Common myeloid progenitor, CD34-positive (primary cell): ENCODE data around the gene MT1X.
"Not testable (repeated sequence)": the region's sequence is repeated elsewhere in the genome, so short reads cannot be mapped to it uniquely, and the experiment has no call there.

Experiments used
- CTCF ChIA-PET: fragments of 350-600 bp; sonication (Branson Sonifier 250); formaldehyde crosslinking; loops from one replicate; lab custom pipeline; 2021; ENCODE audit warnings: antibody characterized with exemption; lab: Charles Lee
- POLR2A ChIA-PET: fragments of 350-600 bp; sonication (Branson Sonifier 250); formaldehyde crosslinking; loops from one replicate; lab custom pipeline; 2021; ENCODE audit warnings: antibody characterized with exemption; lab: Charles Lee
- DNase-seq, 3 donors: peaks; one replicate each; pipeline versions ENCODE4 v3.0.0 to v3.0.0-alpha.2; 2013
- H3K27ac ChIP-seq, 2 experiments: 1 replicate in 1 of 2; 2 replicates in 1 of 2; pipeline ENCODE4 v1.7.0; 2013; ENCODE audit warnings: inconsistent platforms in 2 of 2, low read length in 2 of 2, mild to moderate bottlenecking in 2 of 2, low read depth in 1 of 2, moderate library complexity in 1 of 2; ENCODE audit not compliant: severe bottlenecking in 2 of 2, insufficient read depth in 1 of 2, poor library complexity in 1 of 2
- H3K27me3 ChIP-seq, 5 experiments: replicated peaks in 2 of 5; 1 replicate in 3 of 5; 2 replicates in 2 of 5; pipeline versions ENCODE4 v1.6.1 to v1.7.0; 2013; ENCODE audit warnings: low read length in 4 of 5, mild to moderate bottlenecking in 2 of 5, moderate library complexity in 2 of 5, inconsistent platforms in 1 of 5; ENCODE audit not compliant: insufficient read depth in 5 of 5, control insufficient read depth in 4 of 5
- H3K36me3 ChIP-seq, 4 experiments: 1 replicate in 2 of 4; 2 replicates in 2 of 4; pipeline versions ENCODE4 v1.6.1 to v1.7.0; 2013; ENCODE audit warnings: low read length in 3 of 4, control low read depth in 1 of 4, mild to moderate bottlenecking in 1 of 4; ENCODE audit not compliant: control insufficient read depth in 4 of 4, insufficient read depth in 4 of 4
- H3K4me1 ChIP-seq, 4 experiments: 1 replicate in 3 of 4; 2 replicates in 1 of 4; pipeline versions ENCODE4 v1.6.1 to v1.7.1; 2013; ENCODE audit warnings: low read length in 3 of 4, mild to moderate bottlenecking in 3 of 4, control low read depth in 1 of 4, inconsistent platforms in 1 of 4, moderate library complexity in 1 of 4; ENCODE audit not compliant: control insufficient read depth in 4 of 4, insufficient read depth in 4 of 4; ENCODE audit errors: control extremely low read depth in 1 of 4
- H3K4me3 ChIP-seq, 7 experiments: 1 replicate in 4 of 7; 2 replicates in 3 of 7; pipeline versions ENCODE4 v1.5.1 to v1.7.0; 2013; ENCODE audit warnings: mild to moderate bottlenecking in 7 of 7, low read length in 6 of 7, moderate library complexity in 6 of 7, inconsistent platforms in 2 of 7, low read depth in 2 of 7, control low read depth in 1 of 7; ENCODE audit not compliant: insufficient read depth in 4 of 7, control insufficient read depth in 1 of 7; ENCODE audit errors: extremely low read depth in 1 of 7
- H3K9me3 ChIP-seq, 5 experiments: 1 replicate in 4 of 5; 2 replicates in 1 of 5; pipeline versions ENCODE4 v1.6.1 to v1.7.1; 2013; ENCODE audit warnings: low read length in 4 of 5, mild to moderate bottlenecking in 2 of 5, inconsistent platforms in 1 of 5, low read depth in 1 of 5, moderate library complexity in 1 of 5; ENCODE audit not compliant: control insufficient read depth in 4 of 5, insufficient read depth in 2 of 5; ENCODE audit errors: control extremely low read depth in 1 of 5
- WGBS: methylation state at CpG from one replicate; pipeline ENCODE4 v1.1.5; 2013; ENCODE audit not compliant: insufficient coverage; 5-methylcytosine and 5-hydroxymethylcytosine counted together

MT1X gene

GRCh38 chr16:56716761-56717160 is 34.5 kb downstream of the MT1X start:
- H3K4me3 ChIP-seq, result no peak overlapping the region
- CTCF ChIA-PET, result interaction anchor here (4.6 kb wide), 1 partner anchor 14 kb away, joined by 23 read pairs; no protein-coding TSS in a partner anchor
- no peaks in the 10 kb centered on the region for H3K36me3 ChIP-seq
- no peak overlapping the region for H3K27ac ChIP-seq
- H3K27me3 ChIP-seq, result peaks cover 0 to 2% (median 0%) of the 10 kb centered on the region in 5 experiments
- POLR2A ChIA-PET, result no interaction called here
- no peaks in the 10 kb centered on the region for H3K9me3 ChIP-seq
- DNase-seq, result no peak
- 100% methylated on average over 1 of the region's 3 CpGs for WGBS
- no peaks in the 10 kb centered on the region for H3K4me1 ChIP-seq

GRCh38 chr16:56717532-56717931 is 35.3 kb downstream of the MT1X start:
- H3K4me3 ChIP-seq, DNase-seq, H3K36me3 ChIP-seq, H3K9me3 ChIP-seq, H3K27ac ChIP-seq, H3K27me3 ChIP-seq, H3K4me1 ChIP-seq, POLR2A ChIA-PET: not testable (repeated sequence)
- CTCF ChIA-PET, result interaction anchor here (0.6 to 4.6 kb wide), 3 partner anchors 9 to 1809 kb away, joined by 3 to 23 read pairs (median 3); no protein-coding TSS in a partner anchor
- WGBS, result 100% methylated on average over 1 of the region's 2 CpGs

DNA sequence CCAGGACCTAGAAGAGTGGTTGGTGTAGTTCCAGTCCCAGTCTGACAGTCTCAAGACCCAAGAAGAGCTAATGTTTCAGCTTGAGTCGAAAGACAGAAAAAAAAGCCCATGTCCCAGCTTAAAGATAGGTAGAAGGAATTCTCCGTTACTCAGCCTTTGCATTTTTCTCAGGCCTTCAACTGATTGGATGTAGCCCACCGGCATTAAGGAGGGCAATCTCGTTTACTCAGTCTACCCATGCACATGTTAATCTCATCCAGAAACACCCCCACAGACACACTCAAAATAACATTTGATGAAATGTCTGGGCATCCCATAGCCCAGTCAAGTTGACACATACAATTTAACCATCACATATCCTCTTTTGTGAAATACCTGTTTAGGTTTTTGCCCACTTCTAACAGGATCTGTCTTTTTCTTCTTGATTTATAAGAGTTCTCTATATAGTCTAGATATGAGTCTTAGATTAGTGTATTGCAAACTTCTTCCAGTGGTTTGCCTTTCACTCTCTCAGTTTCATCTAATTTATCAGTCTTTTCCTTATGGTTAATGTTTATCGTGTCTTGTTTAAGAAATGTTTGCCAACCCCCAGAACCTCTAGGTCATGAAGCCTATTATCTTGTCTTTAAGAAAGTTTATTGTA is 40.1 kb downstream of the MT1X start:
- Histone ChIP-seq H3K4me3 (no peak overlapping the region), H3K36me3 (no peaks in the 10 kb centered on the region), H3K27me3 (peaks cover 0 to 2% (median 0%) of the 10 kb centered on the region in 5 experiments), H3K9me3 (no peaks in the 10 kb centered on the region), H3K27ac (no peak overlapping the region), H3K4me1 (no peaks in the 10 kb centered on the region)
- ChIA-PET CTCF (no interaction called here), POLR2A (no interaction called here)
- no peak for DNase-seq
- WGBS, result 100% methylated on average over 3 of the region's 5 CpGs

- CTCF ChIA-PET, result interaction anchor here (0.7 kb wide), 1 partner anchor 272 kb away, joined by 3 read pairs; no protein-coding TSS in a partner anchor
- POLR2A ChIA-PET, result no interaction called here
- Histone ChIP-seq H3K9me3 (no peaks in the 10 kb centered on the region), H3K27ac (no peak overlapping the region), H3K4me3 (no peak overlapping the region), H3K4me1 (peaks cover 0 to 8% (median 6%) of the 10 kb centered on the region in 4 experiments), H3K36me3 (no peaks in the 10 kb centered on the region), H3K27me3 (peaks cover 0 to 2% (median 0%) of the 10 kb centered on the region in 5 experiments)
- WGBS, result 100% methylated on average over 2 of the region's 3 CpGs
- DNase-seq, result no peak
Observed at GRCh38 chr16:56724191-56724590, 41.9 kb downstream of the MT1X start.

- ChIA-PET POLR2A (no interaction called here), CTCF (interaction anchor here (1.1 kb wide), 1 partner anchor 27 kb away, joined by 3 read pairs; no protein-coding TSS in a partner anchor)
Observed at GRCh38 chr16:56726283-56726682, 44.0 kb downstream of the MT1X start.

GRCh38 chr16:56726926-56727325 is 44.7 kb downstream of the MT1X start:
- no peak for DNase-seq
- Histone ChIP-seq H3K27ac (no peak overlapping the region), H3K27me3 (peaks cover 0 to 2% (median 0%) of the 10 kb centered on the region in 5 experiments), H3K4me1 (peaks cover 10 to 25% (median 19%) of the 10 kb centered on the region in 4 experiments), H3K4me3 (no peak overlapping the region), H3K36me3 (no peaks in the 10 kb centered on the region), H3K9me3 (no peaks in the 10 kb centered on the region)
- ChIA-PET CTCF (interaction anchor here (1.1 to 1.5 kb wide), 2 partner anchors 25 to 26 kb away, joined by 3 to 4 read pairs; no protein-coding TSS in a partner anchor), POLR2A (interaction anchor here (0.6 kb wide), 1 partner anchor 87 kb away, joined by 3 read pairs; no protein-coding TSS in a partner anchor)
- 100% methylated on average over 6 of the region's 6 CpGs for WGBS

More at GRCh38 chr16:56726283-56726682, 44.0 kb downstream of the MT1X start:
- Histone ChIP-seq H3K4me3 (no peak overlapping the region), H3K27ac (no peak overlapping the region), H3K9me3 (no peaks in the 10 kb centered on the region), H3K36me3 (no peaks in the 10 kb centered on the region), H3K4me1 (peaks cover 10 to 24% (median 19%) of the 10 kb centered on the region in 4 experiments), H3K27me3 (peaks cover 0 to 2% (median 0%) of the 10 kb centered on the region in 5 experiments)
- no peak for DNase-seq
- 100% methylated on average over 2 of the region's 2 CpGs for WGBS

DNA sequence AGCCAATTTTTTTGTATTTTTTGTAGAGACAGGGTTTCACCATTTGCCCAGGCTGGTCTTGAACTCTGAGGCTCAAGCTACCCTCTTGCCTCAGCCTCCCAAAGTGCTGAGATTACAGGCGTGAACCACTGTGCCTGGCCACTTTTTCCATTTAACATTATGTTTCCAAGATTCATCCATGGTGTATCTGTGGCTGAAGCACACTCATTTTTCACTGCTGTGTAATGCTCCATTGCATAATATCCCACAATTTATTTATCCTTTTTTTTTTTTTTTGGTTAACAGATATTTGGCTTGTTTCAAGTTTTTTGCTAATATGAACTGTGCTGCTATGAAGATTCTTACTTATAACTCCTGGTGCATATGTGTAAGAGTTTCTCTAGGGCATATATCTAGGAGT is 45.8 kb downstream of the MT1X start:
- no peak for DNase-seq
- peaks cover 10 to 26% (median 20%) of the 10 kb centered on the region in 4 experiments for H3K4me1 ChIP-seq
- WGBS, result 100% methylated on average over 1 of the region's 1 CpG
- no peaks in the 10 kb centered on the region for H3K9me3 ChIP-seq
- ChIA-PET CTCF (interaction anchor here (1.5 kb wide), 1 partner anchor 26 kb away, joined by 4 read pairs; no protein-coding TSS in a partner anchor), POLR2A (no interaction called here)
- peaks cover 0 to 2% (median 0%) of the 10 kb centered on the region in 5 experiments for H3K27me3 ChIP-seq
- no peak overlapping the region for H3K4me3 ChIP-seq
- H3K27ac ChIP-seq, result no peak overlapping the region
- no peaks in the 10 kb centered on the region for H3K36me3 ChIP-seq
